Measurements from ENCODE around the gene P3H2.

- TF ChIP-seq CTCF (IDR thresholded peaks at IDR 0.05): no peak
- TF ChIP-seq POLR2A (IDR thresholded peaks at IDR 0.05): no peak
Measured at GRCh38 chr3:190040145-190040544, 80.6 kb downstream of the P3H2 start.
